ENCODE data around the gene NR1H4.
"Not testable (repeated sequence)": the region's sequence is repeated elsewhere in the genome, so short reads cannot be mapped to it uniquely, and the experiment has no call there.

NR1H4 gene

DNA sequence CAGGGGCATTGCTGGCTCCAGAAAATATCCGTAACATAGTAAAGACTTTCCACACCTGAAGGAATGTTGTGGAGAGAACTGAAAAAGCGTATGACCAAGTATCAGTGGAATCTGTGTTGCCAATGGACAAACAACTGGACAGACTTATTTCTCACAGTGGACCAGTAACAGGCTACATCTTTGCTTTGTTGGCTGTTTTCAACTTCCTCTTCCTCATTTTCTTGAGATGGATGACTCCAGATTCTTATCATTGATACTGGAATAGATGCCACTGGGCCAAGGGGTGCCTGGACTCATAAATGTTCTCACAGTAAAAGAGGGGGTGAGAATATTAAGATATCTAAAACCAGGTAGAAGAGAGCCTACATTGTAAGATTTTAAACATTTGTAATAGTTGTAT lies 106.2 kb downstream of the NR1H4 start:
- H3K4me3 ChIP-seq (replicated peaks; ENCODE audit: low read depth, low read length): no peak overlapping the region
- no peak for DNase-seq (ENCODE audit: extremely low read depth, low read depth)
- TF ChIP-seq, protein P1, sequence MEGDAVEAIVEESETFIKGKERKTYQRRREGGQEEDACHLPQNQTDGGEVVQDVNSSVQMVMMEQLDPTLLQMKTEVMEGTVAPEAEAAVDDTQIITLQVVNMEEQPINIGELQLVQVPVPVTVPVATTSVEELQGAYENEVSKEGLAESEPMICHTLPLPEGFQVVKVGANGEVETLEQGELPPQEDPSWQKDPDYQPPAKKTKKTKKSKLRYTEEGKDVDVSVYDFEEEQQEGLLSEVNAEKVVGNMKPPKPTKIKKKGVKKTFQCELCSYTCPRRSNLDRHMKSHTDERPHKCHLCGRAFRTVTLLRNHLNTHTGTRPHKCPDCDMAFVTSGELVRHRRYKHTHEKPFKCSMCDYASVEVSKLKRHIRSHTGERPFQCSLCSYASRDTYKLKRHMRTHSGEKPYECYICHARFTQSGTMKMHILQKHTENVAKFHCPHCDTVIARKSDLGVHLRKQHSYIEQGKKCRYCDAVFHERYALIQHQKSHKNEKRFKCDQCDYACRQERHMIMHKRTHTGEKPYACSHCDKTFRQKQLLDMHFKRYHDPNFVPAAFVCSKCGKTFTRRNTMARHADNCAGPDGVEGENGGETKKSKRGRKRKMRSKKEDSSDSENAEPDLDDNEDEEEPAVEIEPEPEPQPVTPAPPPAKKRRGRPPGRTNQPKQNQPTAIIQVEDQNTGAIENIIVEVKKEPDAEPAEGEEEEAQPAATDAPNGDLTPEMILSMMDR (IDR thresholded peaks at IDR 0.05; ENCODE audit: low read depth, low read length, missing control alignments): no peak

DNA sequence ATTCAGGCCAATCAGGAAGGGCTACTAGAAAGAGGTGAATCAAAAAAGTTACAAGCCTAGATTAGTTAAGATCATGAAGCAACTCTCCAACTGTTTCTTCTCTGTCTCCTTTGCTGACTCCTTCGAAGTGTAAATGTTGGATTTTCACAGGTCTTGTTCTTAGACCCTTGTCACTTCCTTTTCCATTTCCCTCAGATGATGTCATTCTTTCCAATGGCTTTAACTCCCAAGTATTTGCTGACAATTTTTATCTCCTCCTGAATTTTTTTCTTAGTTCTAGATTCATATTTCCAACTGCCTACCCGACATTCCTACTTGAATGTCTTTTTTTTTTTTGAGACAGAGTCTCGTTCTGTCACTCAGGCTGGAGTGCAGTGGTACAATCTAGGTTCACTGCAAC lies 110.6 kb downstream of the NR1H4 start:
- no peak overlapping the region for H3K4me3 ChIP-seq (replicated peaks; ENCODE audit: low read depth, low read length)
- no peak for DNase-seq (ENCODE audit: extremely low read depth, low read depth)
- TF ChIP-seq, protein P1 (IDR thresholded peaks at IDR 0.05; ENCODE audit: low read depth, low read length, missing control alignments): no peak

DNA sequence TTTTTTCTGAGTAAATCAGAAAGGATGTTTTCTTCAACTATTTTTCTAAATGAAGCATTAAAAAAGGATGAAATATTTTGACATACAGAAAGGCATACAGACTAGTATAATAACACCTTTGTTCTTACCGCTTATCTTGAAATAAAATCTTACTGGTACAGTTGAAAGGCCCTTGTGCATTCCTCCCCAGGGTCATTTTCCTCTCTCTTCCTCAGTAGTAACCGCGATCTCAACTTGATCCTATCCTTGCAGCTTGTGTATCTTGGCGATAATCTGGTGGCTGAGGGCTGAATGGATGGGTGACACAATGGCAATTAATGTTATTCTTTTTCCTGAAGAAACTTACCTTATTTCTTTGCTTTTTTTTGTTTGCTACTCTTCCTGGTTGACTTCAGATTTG lies 118.3 kb downstream of the NR1H4 start:
- H3K4me3 ChIP-seq (replicated peaks; ENCODE audit: low read depth, low read length): no peak overlapping the region
- TF ChIP-seq, protein P1 (IDR thresholded peaks at IDR 0.05; ENCODE audit: low read depth, low read length, missing control alignments): no peak
- no peak for DNase-seq (ENCODE audit: extremely low read depth, low read depth)

DNA sequence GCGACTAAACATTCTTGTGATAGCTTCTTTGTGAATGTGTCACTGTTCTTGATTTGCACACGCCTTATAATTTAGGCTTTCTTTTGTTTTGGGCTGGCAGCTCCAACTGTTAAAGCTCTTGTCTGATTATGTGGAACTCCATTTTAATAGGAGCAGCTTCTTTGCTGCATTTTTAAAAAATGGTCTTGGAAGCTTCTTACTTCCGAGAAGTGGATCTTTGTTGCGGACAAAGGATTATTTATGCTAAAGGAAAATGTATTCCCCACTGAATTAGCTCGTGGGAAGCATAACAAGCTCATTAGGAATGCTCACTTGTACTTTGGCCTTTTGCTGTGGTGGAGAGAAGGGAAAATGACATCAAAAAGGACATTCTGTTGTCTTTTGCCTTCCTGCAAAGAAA lies 119.8 kb downstream of the NR1H4 start:
- TF ChIP-seq, protein P1 (IDR thresholded peaks at IDR 0.05; ENCODE audit: low read depth, low read length, missing control alignments): no peak
- no peak overlapping the region for H3K4me3 ChIP-seq (replicated peaks; ENCODE audit: low read depth, low read length)
- no peak for DNase-seq (ENCODE audit: extremely low read depth, low read depth)

DNA sequence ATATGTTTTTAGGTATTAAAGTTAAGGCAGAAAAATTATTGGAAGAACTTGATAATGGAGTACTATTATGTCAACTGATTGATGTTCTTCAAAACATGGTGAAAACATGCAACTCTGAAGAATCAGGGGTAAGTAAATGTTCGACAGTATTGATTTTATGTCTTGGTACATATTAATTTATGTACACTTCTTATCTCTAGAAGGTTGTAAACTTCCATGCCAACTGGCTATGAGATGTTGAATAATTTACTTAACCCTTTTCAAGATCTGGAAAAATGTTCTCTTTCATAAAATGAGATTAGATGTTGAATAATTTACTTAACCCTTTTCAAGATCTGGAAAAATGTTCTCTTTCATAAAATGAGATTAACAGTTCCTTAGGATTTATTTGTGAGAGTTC lies 128.0 kb downstream of the NR1H4 start:
- TF ChIP-seq, protein P1 (IDR thresholded peaks at IDR 0.05; ENCODE audit: low read depth, low read length, missing control alignments): no peak
- no peak overlapping the region for H3K4me3 ChIP-seq (replicated peaks; ENCODE audit: low read depth, low read length)
- no peak for DNase-seq (ENCODE audit: extremely low read depth, low read depth)

DNA sequence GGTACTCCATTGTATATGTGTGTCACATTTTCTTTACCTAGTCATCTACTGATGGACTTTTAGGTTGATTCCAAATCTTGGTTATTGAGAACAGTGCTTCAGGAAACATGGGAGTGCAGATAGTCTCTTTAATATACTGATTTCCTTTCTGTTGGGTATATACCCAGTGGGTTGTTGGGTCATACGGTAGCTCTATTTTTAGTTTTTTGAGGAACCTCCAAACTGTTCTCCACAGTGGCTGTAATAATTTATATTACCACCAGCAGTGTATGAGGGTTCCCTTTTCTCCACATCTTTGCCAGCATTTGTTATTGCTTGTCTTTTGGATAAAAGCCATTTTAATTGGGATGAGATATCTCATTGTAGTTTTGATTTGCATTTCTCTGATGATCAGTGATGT lies 129.3 kb downstream of the NR1H4 start:
- H3K4me3 ChIP-seq (replicated peaks; ENCODE audit: low read depth, low read length); DNase-seq (ENCODE audit: extremely low read depth, low read depth): not testable (repeated sequence)

DNA sequence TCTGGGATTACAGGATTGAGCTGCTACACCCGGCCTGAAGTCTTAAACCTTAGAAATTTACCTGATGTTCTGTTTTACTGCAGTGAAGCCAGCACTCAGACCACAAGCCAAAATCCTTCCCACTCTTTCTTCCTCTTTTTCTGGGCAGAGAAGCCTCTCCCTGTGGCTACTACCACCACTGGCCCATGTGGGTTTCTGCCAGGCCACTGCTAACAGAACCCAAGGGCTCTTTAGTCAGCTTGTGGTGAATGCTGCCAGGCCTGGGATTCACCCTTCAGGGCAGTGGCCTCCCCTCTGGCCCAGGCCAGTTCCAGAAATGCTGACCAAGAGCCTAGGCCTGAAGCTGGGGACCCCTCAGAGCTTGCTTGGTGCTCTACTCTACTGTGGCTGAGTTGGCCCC lies 135.1 kb downstream of the NR1H4 start:
- no peak for DNase-seq (ENCODE audit: extremely low read depth, low read depth)
- no peak overlapping the region for H3K4me3 ChIP-seq (replicated peaks; ENCODE audit: low read depth, low read length)
- TF ChIP-seq, protein P1 (IDR thresholded peaks at IDR 0.05; ENCODE audit: low read depth, low read length, missing control alignments): no peak
